ENCODE data around the gene ZNF654.
"Not testable (repeated sequence)": the region's sequence is repeated elsewhere in the genome, so short reads cannot be mapped to it uniquely, and the experiment has no call there.

ZNF654 gene

DNA sequence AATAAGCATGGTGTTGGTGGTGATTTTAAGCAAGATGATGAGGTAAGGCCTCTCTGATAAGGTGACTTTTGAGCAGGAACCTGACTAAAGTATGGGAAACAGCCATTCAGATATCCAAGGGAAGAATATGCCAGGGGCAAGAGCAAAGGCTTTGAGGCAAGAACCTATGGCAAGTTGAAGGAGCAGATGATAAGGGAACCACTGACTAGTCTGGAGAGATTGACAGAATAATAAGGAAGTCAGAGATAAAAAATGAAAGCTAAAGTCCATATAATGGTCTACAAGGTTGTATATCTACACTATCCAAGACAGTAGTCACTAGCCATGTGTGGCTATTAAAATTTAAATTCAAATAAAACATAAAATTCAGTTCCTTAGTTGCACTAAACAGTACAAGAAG lies 88.2 kb downstream of the ZNF654 start:
- DNase-seq: no peak

- DNase-seq: no peak
These were observed 89.6 kb downstream of the ZNF654 start for GRCh38 chr3:88148651-88149050.

DNA sequence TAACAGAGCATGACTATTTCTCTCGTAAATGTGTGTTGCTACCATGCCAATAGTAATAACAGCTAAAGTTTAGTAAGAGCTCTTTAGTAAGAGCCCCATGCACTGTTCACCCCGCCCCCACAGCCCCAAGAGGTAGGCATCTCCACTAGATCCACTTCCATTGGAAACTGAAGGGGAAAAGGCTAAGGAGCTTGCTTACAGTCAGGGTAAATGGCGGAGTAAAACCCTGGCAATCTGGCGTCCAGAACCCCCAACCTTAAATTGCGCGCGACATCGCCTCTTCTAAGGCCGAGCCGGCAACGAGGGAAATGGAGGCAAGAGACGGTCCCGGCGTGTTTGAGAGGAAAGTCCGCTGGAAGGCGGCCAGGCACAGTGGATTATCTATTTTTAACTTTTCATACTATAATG lies 90.0 kb downstream of the ZNF654 start:
- no peak for DNase-seq

DNA sequence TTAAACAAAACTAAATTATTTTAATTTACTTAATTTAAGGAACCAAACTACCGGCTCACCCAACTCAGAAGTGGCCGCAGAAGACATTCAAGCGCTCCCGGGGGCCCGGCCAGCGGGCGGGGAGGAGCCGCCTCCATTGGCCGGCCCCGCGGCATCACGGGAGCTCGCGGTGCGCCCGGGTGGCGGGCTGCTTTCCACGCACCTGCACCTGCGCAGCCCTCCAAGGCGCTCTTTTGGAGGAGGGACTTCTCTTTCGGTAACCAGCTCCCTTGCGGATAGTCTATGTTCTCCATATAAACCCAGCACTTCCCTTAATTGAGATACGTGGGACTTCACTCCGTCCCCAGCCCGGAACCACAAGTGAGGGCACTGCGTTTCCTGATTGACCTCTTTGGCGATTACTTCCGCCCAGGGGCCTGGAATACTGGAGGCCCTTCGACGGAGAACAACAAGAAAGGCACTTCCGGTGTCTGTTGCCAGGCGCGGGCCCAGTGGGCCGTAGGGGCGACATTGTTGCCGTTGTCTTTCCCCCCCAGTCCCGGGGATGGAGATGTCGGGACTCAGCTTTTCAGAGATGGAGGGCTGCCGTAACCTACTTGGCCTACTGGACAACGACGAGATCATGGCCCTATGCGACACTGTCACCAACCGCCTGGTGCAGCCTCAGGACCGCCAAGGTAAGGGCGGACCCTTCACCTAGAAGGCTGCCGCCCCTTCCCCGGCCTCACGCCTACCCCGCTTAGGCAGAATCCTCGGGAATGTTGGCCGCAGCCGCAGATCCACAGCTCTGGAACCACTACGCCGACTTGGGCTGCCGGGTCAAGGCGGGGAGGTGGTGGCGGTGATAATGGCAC lies 90.7 kb downstream of the ZNF654 start, which contains the start of gene C3orf38:
TSS of gene C3orf38 (plus strand) at position 451 of the 854 bp plus-strand sequence. CDS start at position 545, 94 bp downstream.
- DNase-seq: peak; percentile 84

DNA sequence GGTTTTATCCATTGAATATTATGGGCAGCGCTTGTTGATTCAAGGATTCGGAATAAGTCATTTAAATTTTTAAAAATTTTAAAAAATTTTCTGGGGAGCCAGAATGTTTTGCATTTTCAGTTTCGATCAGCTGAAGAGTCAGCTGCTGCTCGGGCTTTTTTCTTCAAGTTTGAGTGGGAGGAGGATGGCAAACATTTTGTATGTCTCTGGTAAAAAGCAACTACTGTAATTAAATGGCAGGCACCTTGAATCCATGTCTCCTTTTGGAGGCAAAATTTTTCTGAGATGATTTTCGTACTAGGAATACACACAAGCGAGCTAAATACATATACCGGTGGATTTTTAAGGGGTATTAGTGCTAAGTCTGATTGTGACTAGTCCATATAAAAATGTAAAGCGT lies 91.3 kb downstream of the ZNF654 start:
- no peak for DNase-seq

DNA sequence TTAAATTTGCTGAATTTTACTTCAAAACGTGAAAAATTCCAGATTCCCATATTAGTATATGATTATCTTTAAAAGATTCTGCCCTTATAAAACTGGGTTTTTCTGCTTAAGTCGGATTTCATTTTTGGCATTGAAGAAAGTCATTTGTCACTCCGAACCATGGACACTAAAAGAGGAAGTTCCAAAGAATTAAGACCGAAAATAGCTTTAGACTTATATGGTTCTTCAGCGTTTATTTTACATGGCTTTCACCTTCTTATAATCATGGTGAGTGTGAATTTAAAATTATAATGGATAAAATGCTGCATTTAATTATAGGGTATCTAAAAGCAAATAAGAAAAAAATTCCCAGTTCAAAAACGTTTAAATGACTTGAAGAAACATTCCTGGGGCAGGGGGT lies 91.8 kb downstream of the ZNF654 start:
- DNase-seq: peak; percentile 29

DNA sequence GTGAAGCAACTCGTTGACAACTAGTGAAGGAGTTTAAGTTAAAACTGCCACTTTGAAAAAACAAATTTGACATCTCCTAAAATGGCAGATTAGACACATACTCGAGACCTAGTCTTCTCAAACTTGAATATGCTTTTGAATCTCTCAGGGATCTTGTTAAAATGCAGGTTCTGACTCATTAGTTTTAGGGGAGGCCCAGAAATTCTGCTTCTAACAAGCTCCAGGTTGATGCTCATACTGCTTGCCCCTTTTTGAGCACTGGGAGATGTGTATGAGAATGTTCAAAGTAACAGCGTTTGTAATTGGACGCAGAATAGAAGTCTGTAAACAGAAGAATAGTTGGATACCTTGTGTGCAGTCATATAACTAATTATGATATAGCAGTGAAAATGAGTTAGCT lies 92.3 kb downstream of the ZNF654 start:
- DNase-seq: no peak

GRCh38 chr3:88152841-88153240 lies 93.8 kb downstream of the ZNF654 start:
- DNase-seq: no peak

- DNase-seq: no peak
These were observed 107.4 kb downstream of the ZNF654 start for GRCh38 chr3:88166419-88166971.

DNA sequence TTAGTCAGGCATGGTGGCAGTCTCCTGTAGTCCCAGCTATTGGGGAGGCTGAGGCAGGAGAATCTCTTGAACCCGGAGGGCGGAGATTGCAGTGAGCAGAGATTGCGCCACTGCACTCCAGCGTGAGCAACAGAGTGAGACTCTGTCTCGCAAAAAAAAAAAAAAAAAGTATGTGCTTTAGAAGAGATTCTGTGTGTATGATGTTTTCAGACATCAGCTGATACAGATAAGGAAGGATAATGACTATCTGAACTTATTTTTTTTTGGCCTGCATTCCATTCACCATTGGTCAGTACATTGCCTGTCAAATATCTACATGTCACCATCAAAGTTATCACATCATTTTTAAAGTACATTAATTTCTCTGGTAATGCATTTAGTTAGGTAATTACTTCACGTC lies 108.1 kb downstream of the ZNF654 start:
- no peak for DNase-seq

GRCh38 chr3:88167704-88168103 lies 108.6 kb downstream of the ZNF654 start:
- DNase-seq: no peak

DNA sequence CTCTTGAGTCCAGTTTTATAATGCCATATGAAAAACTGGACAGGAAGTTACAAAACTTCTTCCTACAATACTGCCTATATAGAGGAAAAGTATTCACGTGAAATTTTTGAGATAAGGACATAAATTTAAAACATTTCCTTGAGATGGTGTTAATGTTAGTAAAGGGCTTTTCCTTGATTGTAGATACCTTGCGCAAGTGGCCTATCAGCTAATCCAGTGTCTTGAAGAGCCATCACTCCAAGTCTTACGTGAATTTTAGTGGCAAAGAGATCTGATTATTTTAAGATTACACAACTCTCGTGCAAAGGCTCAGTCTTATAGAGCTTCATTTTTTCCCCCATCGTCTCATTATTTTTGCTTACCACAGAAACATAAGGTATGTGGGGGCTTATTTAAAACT lies 109.1 kb downstream of the ZNF654 start:
- DNase-seq: no peak

- DNase-seq: peak; percentile 58
These were observed 121.4 kb downstream of the ZNF654 start for GRCh38 chr3:88180398-88180999.

- DNase-seq: not testable (repeated sequence)
These were observed 123.3 kb downstream of the ZNF654 start for GRCh38 chr3:88182165-88182918.

DNA sequence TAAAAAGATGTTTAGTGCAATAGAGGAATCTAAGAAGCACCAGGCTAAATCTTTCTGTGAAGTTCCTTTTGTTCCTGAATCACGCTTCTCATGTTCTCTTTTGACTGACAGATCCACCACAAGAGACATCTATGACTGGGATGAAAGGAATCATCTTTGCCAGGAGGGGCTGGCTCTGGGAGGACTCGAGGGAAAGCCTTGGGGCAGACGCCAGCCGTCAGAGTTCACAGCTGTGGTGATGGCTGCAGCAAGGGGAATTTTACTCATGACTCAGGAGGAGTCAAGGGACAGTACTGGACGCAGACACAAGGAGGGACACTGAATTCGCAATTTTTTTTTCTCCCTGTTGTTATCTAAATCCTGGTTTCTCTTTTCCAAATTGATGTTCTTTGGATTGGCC lies 129.4 kb downstream of the ZNF654 start:
- no peak for DNase-seq

- DNase-seq: no peak
These were observed 130.3 kb downstream of the ZNF654 start for GRCh38 chr3:88189361-88189810.

- DNase-seq: no peak
These were observed 132.9 kb downstream of the ZNF654 start for GRCh38 chr3:88191872-88192409.

- DNase-seq: no peak
These were observed 133.6 kb downstream of the ZNF654 start for GRCh38 chr3:88192631-88193030.

Data from KG1 (cell line).